IMR-90 (cell line): ENCODE data around the gene SGK1.

ENCODE experiments used
- CEBPB ChIP-seq: IDR thresholded peaks from 2 replicates; pipeline ENCODE4 v1.6.1; 2012; ENCODE audit warnings: low read depth, low read length, improper control_type of control experiment
- CHD1 ChIP-seq: IDR thresholded peaks from 2 replicates; pipeline ENCODE4 v1.6.1; 2012; ENCODE audit warnings: low read depth, low read length, improper control_type of control experiment
- CTCF ChIP-seq: conservative IDR thresholded peaks from 2 replicates; pipeline ENCODE4 v1.5.1; 2012; ENCODE audit warnings: mild to moderate bottlenecking, low read depth, low read length, improper control_type of control experiment
- ELK1 ChIP-seq: fragments of 150-350 bp; IDR thresholded peaks from 2 replicates; pipeline ENCODE4 v1.6.1; 2016; ENCODE audit warnings: low read depth, mild to moderate bottlenecking, low read length, moderate library complexity, borderline replicate concordance
- FOS ChIP-seq: fragments of 150-350 bp; IDR thresholded peaks from 2 replicates; pipeline ENCODE4 v1.6.1; 2016; ENCODE audit warnings: low read depth, low read length
- MAZ ChIP-seq: IDR thresholded peaks from 2 replicates; pipeline ENCODE4 v1.6.1; 2012; ENCODE audit warnings: low read depth, mild to moderate bottlenecking, low read length, improper control_type of control experiment, moderate library complexity, borderline replicate concordance
- NFE2L2 ChIP-seq: fragments of 150-350 bp; IDR thresholded peaks from 2 replicates; pipeline ENCODE4 v1.6.1; 2016; ENCODE audit warnings: low read depth, mild to moderate bottlenecking, low read length
- POLR2A ChIP-seq: IDR thresholded peaks from 2 replicates; pipeline ENCODE4 v1.6.1; 2012; ENCODE audit warnings: mild to moderate bottlenecking, low read depth, low read length
- RAD21 ChIP-seq: IDR thresholded peaks from 2 replicates; pipeline ENCODE4 v1.6.1; 2012; ENCODE audit warnings: low read length, improper control_type of control experiment
- RFX5 ChIP-seq: IDR thresholded peaks from 2 replicates; pipeline ENCODE4 v1.8.0; 2012; ENCODE audit warnings: low read depth, mild to moderate bottlenecking, low read length, moderate library complexity
- SMC3 ChIP-seq: fragments of 150-350 bp; IDR thresholded peaks from 2 replicates; pipeline ENCODE4 v1.6.1; 2016; ENCODE audit warnings: low read depth, mild to moderate bottlenecking, antibody characterized with exemption, low read length, moderate library complexity
- USF2 ChIP-seq: fragments of 150-350 bp; IDR thresholded peaks from 2 replicates; pipeline ENCODE4 v1.6.1; 2017; ENCODE audit warnings: mild to moderate bottlenecking, antibody characterized with exemption, low read length, low read depth

- TF ChIP-seq CTCF (no peak), RAD21 (no peak), FOS (peak; percentile 76), CEBPB (no peak), POLR2A (no peak), USF2 (no peak), CHD1 (no peak), ELK1 (no peak), SMC3 (no peak), NFE2L2 (no peak), RFX5 (no peak), MAZ (no peak)
These were observed 81.8 kb downstream of the SGK1 start for GRCh38 chr6:134235937-134236751.
